ENCODE results near the gene SLC27A5.
"Not testable (repeated sequence)": the region's sequence is repeated elsewhere in the genome, so short reads cannot be mapped to it uniquely, and the experiment has no call there.

The SLC27A5 gene

DNA sequence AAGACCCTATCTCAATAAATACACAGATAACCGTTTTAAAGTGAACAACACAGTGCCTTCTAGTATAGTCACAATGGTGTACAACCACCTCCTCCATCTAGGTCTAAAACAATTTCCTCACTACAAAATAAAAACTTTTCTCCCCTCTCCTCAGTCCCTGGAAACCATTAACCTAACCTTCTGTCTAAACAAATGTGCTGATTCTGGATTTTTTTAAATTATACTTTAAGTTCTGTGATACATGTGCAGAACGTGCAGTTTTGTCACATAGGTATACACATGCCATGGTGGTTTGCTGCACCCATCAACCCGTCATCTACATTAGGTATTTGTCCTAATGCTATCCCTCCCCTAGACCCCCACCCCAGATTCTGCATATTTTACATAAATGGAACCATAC, 17.6 kb upstream of the SLC27A5 start:
- in situ Hi-C loops (cut with HindIII; ENCODE audit: low sequenced_read_pairs) = no loop called here

DNA sequence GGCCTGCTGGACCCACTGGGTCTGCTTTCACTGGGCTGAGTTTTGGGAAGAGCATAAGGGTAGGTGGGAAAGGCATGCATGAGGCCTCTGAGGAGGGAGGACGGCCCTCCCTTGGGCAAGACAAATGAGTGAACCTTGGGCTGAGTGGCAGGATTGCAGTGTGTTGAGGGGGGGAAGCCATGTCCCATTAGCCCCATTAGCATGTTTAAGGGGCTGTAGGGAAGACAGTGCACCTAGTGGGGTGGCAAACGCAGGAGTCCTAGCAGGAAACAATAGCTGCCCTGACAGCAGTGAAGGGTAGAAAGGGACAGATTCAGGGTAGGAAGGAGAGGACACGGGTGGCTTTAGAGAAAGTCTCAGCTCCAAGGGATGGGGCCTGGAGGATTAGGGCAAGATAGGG, 10.9 kb upstream of the SLC27A5 start:
- in situ Hi-C loops (cut with HindIII; ENCODE audit: low sequenced_read_pairs) = no loop called here

DNA sequence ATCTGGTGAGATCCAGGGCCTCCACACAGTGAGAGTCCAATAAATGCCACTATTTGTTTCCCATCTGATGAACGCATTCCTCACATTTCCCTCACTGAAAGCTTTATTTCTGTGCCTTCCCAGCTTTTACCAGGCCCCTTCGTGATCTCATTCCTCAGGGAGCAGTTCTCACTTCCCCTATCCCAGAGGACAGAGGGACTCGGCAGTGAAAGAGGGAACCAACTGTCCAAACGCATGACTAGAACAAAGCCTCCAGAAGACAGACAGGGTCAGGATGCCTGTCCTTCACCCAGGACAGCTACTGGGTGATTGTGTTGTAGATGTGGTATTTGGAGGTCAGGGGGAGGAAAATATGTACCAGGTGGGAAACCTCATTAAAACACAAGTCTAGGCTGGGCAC, 9.9 kb upstream of the SLC27A5 start:
- in situ Hi-C loops (cut with HindIII; ENCODE audit: low sequenced_read_pairs) = no loop called here

DNA sequence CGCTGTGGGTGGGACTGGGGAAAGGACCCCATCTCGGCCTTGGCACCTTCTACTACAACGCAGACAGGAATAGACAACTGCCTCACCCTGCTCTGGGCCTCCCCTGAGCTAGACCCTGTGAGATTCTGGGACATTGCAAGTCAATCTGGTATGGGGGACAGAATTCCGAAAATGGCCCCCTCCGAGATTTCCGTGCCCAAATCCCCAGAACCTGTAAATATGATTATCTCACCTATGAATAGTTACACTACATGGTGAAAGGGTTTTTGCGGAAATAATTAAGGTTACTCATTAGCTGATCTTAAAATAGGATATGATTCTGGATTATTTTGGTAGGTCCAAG, 8.4 kb upstream of the SLC27A5 start:
- in situ Hi-C loops (cut with HindIII; ENCODE audit: low sequenced_read_pairs) = no loop called here

DNA sequence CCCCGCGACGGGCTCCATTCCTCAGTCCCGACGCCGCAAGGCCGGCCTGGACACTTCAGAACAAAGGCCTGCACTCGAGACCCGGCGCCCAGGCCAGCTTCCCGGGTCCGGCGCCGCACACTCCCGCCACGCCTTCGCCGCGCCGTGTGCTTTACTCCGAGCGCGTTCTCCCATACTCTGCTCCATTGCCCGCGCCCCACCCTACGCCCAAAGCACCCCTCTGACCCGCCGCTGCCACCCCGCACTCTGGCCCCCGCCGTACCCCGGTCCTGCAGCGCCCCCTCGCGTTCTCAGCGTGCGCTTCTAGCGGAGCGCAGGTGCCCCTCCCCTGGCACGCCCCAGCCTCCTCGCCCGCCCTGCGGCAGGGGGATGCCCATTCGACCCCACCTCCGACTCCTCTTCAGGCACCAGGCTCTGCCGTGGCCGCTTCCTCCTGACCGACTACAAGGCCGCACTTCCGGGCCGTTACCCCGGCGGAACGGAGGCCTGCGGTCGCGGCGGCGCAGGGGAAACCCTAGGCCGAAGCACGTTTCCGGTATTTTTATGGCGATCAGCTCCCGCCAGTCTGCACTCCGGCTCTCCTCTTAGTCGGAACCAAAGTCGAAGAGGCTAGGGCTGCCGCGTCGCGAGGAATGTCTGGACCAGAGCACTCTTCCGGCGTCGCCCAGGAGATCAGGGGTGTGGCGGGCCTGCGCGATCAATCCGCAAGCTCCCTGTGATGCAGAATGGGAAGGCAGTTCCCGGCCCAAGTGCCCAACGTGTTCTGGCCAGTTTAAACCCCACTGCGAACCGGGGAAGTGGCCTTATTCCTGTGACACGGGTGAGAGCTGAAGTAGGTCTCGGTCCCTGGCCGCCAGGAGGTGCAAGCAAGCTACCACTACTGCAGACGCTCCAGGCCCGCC, 7.8 kb upstream of the SLC27A5 start, which contains the start of gene ZBTB45:
Gene ZBTB45 (minus strand): TSS at position 456 of the 902 bp plus-strand sequence. CDS start 2,137 bp downstream, outside the sequence.
- in situ Hi-C loops (cut with HindIII; ENCODE audit: low sequenced_read_pairs) = no loop called here

DNA sequence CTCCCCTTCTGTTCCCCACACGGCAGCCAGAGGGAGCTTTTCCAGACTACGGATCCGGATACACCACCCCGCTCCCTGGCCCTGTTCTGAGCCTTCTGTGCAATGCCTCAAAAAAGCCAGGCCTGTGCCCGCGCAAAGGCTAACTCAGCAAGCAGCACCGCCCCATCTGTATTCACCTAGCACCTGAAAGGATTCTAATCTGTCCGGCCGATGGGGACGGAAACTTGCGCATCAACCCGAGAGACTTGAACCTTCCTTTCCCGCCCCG, 7.2 kb upstream of the SLC27A5 start:
- in situ Hi-C loops (cut with HindIII; ENCODE audit: low sequenced_read_pairs) = no loop called here

DNA sequence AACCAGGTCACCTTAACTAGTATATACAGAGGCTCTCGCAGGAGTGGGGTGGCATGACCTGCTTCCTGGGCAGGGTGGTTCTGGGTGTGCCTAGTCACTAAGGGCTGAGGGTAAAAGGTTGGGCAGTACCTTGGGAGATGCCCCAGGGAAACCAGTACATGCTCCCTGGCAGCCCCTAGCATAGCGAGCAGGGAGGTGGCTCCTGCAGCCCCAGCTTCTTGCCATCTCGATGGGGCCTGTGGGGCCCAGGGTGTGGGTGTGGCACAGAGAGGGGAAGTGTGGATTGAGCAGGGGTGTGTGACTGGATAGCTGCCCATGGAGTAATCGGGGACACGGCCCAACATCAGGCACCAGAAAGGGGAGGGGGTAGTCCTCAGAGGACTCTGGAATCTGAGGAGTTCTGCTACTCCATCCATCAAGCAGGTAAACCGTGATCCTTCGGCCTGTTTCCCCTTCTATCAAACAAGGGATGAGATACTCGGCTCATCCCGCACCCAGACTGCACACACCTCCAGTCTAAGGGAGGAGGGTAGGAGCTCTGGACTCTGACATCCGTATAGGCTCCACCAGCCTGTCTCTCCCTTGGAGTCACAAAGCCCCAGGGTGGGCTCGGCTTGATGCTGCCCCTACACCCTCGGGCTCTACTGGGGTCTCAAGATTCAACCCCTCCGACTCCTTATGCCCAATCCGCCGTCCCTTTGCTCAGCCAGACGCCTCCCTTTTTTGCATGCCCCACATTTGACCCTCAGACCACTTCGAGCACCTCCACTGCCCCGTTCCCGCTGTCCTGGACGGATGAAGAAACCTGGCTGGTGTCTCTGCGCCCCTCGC, 6.7 kb upstream of the SLC27A5 start:
- in situ Hi-C loops (cut with HindIII; ENCODE audit: low sequenced_read_pairs) = no loop called here

DNA sequence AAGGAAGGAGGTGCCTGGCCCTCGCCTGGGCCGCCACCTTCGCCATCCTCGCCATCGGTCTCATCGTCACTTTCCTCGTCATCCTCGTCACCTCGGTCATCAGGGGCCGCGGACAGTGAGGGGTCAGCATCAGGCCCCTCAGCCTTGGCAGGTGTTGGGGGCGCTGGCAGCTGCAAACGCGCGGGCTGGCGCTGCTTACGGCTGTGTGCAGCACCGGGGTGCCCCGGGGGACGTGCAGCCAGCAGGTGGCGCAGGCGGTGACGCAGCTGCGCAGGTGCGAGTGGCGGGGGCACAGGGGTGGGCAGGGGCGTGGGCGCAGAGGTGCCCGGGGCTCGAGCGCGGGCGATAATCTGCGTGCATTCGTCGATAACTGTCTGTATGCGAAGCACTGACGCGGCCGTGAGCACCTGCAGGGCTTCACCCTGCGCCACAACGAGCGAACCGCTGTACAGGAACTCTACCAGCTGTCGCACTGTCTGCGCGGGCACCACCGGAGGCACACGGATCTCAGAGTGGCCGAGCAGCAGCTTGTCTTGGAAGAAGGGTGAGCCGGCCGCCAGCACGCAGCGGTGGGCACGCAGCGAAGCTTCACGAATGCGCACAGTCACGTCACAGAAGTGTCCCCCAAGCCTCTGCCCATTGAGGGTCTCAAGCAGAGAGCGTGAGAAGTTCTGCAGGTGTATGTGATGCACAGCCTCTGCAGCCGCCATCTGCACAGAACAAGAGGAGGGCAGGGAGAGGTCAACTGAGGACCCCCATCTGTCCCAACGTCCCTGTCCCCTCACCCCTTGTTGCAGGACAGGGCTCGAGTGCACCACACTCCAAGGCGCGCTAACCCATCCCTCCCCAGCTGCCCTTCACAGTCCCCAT, 5.4 kb upstream of the SLC27A5 start:
- in situ Hi-C loops (cut with HindIII; ENCODE audit: low sequenced_read_pairs) = no loop called here

DNA sequence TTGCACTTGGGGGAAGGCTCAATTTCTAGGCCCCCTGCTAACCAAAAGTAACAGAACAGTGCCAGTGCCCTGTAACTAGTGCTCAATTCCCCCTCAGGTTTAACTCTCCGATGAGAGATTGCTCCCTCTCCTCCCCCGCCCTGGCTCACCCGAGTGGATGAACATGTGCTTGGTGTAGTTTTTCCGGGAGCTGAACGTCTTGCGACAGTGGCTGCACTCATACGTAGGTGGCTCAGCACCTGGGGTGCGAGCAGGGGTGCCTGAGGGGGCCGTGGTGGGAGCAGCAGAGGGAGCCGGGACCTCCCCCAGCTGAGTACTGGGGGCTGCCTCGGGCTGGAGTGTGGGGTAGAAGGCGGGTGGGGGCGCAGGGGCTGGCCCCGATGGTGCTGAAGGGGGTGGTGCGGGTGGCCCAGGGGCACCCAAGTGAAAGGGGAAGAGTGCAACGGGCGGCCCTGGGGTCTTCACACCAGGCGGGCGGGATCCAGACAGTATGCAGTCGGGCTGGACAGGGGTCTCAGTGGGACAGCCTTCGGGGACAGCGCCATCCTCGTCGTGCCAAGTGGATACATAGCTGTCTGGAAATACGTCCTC, 4.5 kb upstream of the SLC27A5 start:
- in situ Hi-C loops (cut with HindIII; ENCODE audit: low sequenced_read_pairs) = no loop called here

DNA sequence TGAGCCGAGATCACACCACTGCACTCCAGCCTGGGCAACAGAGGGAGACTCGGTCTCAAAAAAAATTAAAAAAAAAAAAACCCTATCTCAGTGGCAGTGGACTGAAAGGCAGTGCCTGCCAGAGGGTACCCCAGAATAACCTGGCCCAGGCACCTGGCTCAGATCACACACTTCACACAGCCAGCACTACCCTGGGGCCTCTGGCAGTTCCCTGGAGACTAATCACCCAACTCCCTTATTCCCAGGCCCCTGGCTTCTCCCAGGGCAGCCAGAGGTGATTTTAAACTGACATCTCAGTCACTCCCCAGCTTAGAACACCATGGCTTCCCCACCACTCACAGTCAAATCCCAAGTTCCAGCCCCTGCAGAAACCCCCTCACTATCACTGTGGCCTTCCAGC, 3.5 kb upstream of the SLC27A5 start:
- in situ Hi-C loops (cut with HindIII; ENCODE audit: low sequenced_read_pairs) = no loop called here

DNA sequence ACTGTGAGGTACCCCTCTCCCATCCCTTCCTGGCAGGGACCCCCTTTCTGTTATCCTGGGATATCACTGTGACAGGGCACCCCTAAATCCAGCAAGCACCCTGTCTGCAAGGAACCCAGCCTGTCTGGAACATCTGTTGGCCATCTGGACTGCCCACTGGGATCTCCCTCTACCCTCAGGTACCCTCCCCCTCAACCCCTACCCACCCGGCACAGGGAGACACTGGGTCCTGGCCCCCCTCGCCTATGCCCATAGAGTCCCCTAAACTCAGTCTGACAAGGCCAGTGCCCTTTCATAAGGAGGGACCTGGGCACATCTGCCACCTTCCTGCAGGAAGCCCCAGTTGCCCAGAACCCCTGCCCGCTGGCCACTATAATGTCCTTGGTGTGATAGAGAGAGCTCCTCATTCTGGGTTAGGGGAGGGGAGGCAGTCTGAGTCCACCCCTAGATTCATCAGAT, 2.8 kb upstream of the SLC27A5 start:
- in situ Hi-C loops (cut with HindIII; ENCODE audit: low sequenced_read_pairs) = no loop called here

DNA sequence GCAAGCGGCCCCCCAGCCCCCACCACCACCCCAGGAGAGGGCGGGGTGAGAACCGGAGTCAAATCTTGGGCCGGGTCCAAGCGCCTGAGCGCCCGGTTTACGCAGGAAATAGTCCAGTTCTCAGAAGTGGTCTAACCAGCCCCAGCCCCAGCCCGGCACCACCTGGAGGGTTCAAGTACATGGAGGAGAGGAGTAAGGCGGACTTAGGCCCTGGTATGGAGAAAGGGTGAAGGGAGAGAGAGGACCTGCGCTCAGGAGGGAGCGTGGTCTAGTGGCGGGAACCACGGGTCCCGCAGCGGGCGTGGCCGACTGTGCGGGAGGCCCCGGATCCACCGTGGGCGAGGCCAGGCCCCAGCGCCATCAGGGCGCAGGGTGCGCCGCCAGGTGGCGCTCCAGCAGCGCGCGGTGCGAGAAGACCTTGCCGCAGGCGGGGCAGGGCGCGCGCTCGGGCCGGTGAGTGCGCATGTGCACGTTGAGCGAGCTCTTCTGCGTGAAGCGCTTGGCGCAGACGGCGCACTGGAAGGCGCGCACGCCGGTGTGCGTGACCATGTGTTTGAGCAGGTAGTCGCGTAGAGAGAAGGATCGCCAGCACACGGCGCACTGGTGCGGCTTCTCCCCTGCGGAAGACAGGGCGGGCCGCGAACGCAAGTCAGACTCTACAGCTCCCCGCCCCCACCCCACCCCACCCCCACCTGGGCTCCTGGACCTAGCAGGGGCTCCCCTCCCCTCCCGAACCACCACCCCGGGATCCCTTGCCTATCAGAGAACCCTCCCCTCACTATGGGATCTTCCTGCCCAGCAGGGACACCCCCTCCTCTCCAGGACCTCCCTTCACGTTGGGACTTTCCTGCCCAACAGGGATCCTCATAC, 2.1 kb upstream of the SLC27A5 start:
- in situ Hi-C loops (cut with HindIII; ENCODE audit: low sequenced_read_pairs) = no loop called here

DNA sequence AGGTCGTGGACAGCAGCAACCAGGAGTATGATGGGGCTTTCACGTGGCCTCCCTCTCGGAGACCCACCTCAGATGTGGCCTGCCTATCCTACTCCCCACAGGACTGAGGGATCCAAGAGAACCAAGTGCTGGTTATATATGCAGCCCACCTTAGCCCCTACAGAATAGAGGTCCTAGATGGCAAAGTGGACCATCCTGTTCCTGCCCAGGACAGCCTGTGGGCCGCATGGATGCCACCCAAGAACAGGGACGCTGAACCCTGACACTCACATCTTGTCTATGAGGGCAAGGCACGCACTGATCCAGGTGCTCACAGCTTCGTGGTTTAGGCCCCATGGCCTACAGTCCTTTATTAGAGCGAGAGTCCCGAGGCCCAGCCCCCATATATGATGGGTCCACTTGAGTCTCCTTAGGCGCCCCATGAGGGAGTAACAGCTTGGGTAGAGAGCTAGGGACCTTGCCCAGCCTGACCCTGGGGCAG, 1.5 kb upstream of the SLC27A5 start:
- in situ Hi-C loops (cut with HindIII; ENCODE audit: low sequenced_read_pairs) = no loop called here

DNA sequence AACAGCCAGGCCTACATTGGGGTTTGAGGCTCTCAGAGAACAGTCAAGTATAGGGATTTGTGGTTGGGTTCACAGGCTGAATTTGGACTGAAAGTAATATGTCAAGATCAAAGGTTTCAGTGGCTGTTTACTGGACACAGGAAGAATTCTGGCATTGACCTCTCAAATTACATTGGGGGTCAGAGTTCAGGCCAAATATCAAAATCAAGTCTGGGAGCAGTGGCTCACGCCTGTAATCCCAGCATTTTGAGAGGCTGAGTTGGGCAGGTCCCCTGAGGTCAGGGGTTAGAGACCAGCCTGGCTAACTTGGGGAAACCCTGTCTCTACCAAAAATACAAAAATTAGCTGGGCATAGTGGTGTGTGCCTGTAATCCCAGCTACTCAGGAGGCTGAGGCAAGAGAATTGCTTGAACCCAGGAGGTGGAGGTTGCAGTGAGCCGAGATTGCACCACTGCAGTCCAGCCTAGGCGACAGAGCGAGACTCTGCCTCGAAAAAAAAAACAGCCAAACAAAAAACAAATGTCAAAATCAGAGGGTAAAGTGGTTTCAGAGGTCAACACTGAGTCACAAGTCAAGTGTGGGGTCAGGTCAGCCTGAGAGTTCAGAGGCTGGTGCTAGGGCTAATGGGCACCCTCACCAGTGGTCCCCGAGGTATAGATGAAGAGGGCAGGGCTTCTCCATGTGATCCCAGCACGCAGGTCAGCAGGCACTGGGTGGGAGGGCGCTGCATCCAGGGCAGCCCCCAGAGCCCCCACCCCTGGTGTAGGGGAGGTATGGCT, 1.5 kb downstream of the SLC27A5 start:
- in situ Hi-C loops (cut with HindIII; ENCODE audit: low sequenced_read_pairs) = no loop called here

DNA sequence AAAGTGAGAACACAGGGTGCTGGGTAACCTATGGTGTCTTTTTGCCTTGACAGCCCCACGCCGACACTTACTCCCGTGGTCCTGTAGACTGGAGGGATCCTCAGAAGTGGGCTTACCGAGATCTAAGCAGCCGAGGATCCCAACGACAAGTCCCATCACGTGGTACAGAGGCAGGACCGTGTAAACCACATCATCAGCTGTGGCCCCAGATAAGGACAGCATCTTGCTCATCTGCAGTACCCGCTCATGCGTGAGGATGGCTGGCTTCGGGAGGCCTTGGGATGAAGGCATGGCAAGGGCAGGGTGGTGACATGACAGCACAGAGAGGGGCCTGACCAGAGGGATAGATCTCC, 2.1 kb downstream of the SLC27A5 start:
- in situ Hi-C loops (cut with HindIII; ENCODE audit: low sequenced_read_pairs) = no loop called here

DNA sequence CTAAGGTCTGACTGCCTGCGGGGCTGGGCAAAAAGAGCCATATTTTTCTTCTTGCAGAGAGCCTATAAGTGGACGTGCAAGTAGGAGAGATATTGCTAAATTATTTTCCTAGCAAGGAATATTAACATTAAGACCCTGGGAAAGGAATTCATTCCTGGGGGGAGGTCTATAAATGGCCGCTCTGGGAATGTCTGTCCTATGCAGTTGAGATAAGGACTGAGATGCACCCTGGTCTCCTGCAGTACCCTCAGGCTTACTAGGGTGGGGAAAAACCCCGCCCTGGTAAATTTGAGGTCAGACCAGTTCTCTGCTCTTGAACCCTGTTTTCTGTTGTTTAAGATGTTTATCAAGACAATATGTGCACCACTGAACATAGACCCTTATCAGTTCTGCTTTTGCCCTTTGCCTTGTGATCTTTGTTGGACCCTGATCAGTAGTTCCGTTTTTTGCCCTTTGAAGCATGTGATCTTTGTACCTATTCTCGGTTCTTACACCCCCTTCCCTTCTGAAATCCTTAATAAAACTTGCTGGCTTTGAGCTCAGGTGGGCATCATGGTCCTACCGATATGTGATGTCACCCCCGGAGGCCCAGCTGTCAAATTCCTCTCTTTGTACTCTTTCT, 4.1 kb downstream of the SLC27A5 start:
- in situ Hi-C loops (cut with HindIII; ENCODE audit: low sequenced_read_pairs) = not testable (repeated sequence)

DNA sequence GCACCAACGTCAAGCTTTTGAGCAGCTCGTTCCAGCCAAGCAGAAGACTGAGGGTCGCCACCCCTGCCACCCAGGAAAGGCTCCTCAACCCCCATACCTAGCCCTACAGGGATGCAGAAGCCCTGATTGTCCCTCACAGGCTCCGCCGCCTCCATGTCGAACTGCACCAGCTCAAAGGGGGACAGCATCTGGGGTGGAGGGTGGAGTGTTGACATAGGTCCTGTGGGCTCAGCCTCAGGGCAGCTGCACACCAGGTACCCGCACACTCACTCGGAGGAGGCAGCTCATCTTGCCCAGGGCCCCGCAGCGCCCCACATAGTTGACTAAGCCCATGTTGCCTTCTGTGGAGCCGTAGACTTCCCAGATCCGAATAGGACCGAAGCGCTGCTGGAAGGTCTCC, 11.6 kb downstream of the SLC27A5 start:
- in situ Hi-C loops (cut with HindIII; ENCODE audit: low sequenced_read_pairs) = no loop called here

DNA sequence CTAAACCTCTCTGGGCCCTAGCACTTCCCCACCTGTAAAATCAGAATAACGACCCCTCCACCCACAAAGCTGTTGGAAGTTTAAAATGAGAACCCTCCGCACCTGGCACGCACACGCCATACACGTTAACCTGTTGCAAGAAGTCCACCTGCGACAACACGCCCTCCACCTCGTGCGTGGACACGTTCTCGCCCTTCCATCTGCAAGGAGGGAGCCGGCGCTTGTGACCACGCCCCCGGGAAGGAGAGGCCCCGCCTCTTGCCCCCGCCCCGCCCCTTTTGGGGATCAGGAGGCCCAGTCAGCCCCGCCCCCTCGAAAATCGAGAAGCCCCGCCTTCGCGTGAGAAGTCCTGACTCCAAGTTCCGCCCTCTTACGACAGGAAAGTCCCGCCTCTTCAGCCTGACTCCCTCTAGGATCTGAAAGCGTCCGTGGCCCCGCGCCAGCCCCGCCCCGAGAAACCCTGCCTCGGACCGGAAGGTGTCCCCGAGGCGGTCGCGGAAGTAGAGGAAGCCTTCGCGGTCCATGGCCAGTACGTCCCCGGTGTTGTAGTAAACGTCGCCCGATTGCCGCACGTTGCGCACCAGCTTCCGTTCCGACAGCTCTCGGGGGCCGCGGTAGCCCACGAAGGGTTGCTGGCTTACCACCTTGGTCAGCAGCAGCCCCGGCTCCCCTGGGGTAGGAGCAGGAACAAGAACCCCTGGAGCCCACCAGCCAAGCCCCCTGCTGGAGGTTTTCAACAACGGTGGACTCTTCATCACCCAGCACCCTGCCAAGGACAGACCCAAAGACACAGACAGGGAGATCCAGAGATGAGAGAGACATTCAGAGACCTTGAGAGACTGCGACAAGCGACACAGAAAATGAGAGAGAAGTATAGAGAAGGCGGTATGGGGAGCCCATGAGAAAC, 12.5 kb downstream of the SLC27A5 start:
- in situ Hi-C loops (cut with HindIII; ENCODE audit: low sequenced_read_pairs) = no loop called here
